T-helper 1 cell treated with Interleukin-12 subunit alpha and Interleukin-12 subunit beta and Interleukin-4 antibody, amounts not matched to agents 30 ng/mL and 1 ng/mL, for 36 hours (primary cell): ENCODE measurements around the gene FBXO3. TPM values are rescaled to one million over a fixed set of nuclear protein-coding genes. Genes with fewer than 3 reads are reported as not detected.

Source experiments
- intact Hi-C: fragments of 100-400 bp; cut with micrococcal nuclease; formaldehyde crosslinking; loops from one replicate; pipeline ENCODE4 v1.15.1; 2024
- total RNA-seq: library from RNA; stranded (reverse); gene quantifications from 2 replicates; pipeline ENCODE4 v1.2.3, GENCODE V29; 2022

The FBXO3 gene
- total RNA-seq, 1 donor from 2014 or later = 22.9 TPM

DNA sequence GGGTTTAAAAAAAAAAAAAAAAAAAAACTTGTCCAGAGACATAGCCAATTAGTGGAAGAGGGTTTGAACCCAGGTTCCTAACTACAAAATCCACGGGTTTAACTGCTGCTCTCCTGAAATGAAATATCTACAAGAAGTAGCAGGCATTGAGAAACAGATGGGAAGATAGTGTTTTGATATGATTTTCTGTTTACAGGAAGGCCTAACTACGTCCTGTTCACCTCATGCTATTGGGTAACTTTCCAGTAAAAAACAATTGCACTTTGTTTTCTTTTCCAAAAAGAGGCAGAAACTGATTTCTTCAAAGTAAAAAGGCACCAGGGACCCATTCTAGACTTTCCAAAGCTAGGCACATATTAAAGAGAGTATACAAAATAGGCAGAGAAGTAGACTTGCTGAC, 67.8 kb downstream of the FBXO3 start:
- intact Hi-C loops = loop anchor here (10.0 kb wide), 1 partner anchor 538 kb away; no protein-coding TSS in a partner anchor

DNA sequence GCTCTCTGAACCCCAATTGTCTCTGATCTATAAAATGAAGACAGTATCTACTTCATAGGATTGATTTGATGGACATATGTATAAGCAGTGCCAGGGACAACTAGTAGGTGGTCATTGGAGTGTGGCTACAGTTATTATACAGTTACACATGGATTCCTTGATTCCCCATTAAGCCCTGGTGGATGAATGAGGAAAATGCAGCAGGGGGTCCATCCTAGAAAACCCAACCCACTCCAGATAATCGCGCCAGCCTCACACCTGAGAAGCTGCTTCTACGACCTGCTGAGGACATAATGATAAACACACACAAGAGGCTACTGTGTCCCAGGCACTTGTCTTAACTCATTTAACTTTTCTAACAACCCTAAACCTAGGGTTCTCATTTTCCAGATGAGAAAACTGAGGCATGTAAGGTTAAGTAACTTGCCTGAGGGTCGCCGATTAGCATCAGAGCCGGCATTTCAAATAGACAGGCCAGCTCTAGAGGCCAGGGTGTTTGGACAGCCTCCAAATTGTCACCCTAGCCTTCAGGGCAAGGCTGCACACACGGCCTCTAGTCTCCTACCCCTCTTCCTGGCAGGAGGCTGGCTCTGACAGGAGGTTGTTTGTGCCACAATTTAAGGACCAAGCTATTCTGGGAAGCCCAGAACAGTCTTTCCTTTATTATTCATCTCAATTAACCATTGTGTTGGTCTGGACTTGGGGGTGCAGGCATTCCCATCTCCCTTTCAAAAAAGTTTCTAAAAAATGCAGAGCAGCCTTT, 69.9 kb downstream of the FBXO3 start:
- intact Hi-C loops = loop anchor here (5.0 to 10.0 kb wide), 3 partner anchors 403 to 1122 kb away; partner anchors contain the start of genes EIF3M and NAT10

DNA sequence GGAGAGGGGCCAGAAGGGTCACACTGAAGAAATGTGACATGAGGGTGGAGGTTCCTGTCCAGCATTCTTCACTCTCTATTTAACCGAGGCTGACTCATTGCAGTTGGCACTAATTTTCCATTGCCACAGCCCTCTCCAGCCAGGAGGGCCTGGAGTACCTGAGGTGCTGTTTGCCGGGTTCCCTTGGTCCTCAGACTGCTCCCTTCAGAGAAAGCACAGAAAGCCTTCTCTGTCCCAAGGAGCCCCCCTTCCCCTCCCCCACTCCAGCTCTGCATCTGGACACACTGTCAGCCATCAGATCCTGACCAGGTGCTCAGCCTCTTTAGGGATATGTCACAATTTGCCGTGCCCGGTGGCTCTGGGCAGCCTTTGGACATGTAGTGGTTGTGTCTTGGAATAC, 70.5 kb downstream of the FBXO3 start:
- intact Hi-C loops = loop anchor here (5.0 to 10.0 kb wide), 3 partner anchors 404 to 1121 kb away; partner anchors contain the start of genes EIF3M and NAT10

DNA sequence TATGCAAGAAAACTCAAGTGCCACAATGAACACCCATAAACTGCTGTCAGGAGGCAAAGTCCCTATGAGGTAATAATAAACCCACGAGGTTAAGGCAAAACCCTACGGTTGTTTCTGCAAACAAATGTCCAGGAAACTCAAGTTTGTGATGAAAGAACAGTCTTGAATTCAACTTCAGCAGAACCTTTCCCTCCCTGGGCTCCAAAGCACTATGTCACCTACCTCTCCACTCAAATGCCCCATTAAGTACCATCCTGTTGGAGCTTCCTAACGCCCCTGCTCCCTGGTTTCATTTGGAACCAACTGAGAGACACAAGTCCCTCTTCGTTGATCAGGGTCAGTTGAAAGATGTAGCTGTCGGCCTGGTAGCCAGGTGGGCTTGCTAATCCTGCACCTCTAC, 71.1 kb downstream of the FBXO3 start:
- intact Hi-C loops = loop anchor here (5.0 to 10.0 kb wide), 3 partner anchors 404 to 1121 kb away; partner anchors contain the start of genes EIF3M and NAT10

DNA sequence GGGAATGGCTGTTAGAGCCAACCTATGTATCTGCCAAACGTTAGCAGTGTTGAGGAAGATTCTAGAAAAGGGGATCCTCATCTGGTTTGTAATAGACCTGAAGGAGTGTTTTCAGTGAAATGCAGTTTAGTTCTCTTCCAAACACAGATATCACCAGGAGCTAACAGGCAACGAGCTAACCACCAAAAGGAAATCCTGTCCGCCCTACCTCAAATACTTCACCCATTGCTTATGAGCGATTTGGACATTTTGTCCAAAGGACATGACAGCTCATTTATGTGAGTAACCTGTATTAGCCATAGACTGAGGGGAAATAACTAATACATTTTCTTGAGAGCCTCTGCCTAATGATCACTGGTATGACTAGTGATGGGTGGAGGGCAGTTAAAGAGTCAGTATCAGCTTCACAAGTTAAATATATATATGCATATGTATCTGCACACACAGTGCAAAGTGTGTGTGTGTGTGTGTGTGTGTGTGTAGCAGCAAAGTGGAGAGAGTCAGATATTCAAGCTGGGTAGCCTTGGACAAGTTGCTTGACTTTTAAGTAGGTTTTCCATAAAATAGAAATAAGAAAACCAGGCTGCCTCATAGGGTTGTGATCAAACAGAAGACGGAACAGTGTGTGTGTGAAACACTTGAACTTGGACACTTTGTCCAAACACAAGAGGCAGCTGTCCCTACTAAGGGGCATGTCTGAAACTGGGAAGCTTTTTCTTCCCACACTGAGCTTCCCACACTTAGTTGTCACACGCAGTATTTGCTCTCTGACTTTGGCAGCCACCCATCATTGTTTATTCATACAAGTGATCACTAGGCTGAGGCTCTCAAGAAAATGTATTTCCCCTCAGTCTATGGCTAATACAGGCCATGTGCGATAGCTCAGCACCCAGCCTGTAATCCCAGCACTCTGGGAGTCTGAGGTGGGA, 72.8 kb downstream of the FBXO3 start:
- intact Hi-C loops = loop anchor here (1.0 to 10.0 kb wide), 9 partner anchors 15 to 1215 kb away; partner anchors contain the start of genes APIP, EIF3M, NAT10 and PDHX

DNA sequence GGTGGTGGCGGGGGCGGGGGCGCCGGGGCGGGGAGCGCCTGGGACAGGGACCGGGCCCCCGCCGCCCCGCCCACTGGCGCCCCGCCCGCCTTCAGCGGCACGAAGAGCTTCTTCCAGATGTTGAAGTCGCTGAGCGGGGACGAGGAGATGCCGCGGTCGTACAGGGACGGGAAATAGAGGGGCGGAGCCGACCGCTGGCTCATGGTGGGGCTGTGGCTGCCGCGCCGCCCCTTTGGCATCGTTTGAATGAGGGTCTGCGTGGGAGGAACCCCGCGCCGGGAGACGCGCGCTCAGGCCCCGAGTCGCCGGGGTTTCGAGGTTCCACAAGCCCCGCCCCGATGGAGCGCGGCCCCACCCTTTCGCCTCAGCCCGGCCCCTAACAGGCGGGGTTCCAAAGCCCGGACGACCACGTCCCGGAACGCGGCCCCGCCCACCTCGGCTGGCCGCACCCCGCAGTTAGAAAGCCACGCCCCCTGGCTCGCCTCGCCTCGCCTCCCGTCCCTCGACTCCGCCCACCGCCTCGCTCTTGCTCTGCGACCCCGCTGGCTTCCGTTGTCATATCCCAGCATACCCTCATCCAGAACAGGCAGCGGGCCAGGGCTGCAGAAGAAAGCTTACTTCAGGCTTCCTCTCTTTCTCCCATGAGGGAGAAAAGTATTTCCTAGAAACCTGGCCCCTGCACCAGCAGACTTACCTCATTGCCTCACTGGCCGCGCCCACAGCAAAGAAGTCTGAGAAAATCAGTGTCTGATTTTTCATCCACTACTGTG, 73.6 kb downstream of the FBXO3 start, which contains the start of gene C11orf91:
Gene C11orf91, minus strand, starts transcription at position 325 of the 770 bp plus-strand sequence. Its CDS starts 86 bp downstream, at position 239.
- intact Hi-C loops = loop anchor here (1.0 to 10.0 kb wide), 15 partner anchors 16 to 1216 kb away; partner anchors contain the start of genes ABTB2, APIP, CAT and CD59

DNA sequence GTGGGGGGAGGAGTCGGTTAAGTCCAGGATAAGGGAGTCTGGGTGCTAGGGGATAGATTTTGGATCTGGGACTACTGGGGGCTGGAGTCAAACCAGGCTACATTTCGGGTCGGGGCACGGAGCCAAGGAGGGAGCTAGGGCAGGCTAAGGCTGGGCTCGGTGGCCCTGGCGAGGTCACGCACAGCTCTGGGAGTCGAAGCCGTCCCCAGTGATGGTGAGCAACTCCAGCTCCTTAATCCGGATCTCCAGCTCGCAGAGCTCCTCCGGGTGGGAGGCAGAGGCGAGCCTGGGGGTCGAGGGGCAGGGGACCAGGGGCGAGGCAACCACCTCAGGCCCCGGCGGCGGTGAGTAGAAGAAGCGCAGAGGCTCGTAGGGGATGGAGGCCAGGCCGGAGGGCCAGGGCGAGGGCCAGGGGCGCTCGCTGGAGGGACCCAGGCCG, 74.2 kb downstream of the FBXO3 start:
- intact Hi-C loops = loop anchor here (1.0 to 10.0 kb wide), 13 partner anchors 17 to 1217 kb away; partner anchors contain the start of genes ABTB2, APIP, CAT and CD59

DNA sequence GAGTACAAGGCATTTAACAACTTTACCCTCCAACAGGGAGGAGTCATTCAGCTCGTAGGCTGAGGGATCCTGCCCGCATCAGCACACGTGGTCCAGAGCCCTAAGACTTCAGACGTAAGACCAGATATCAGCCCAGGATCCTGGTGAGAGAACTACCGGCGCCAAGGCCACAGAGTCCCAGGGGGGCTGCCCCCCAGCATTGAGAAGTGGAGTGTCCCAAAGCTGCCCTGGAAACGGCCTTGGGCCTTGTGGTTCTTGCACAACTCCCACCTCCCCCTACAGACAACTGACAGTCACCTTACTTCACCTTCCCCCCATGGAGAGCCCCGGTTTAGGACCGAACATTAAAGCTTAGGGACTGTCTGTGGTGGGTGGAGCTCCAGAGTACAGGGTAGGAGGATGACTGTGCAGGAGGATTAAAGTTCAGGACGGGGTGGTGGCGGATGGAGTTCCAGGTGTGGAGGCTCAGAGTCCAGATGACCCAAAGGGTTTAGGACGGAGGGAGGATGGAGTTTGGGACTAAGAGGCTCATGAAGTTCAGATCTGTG, 74.7 kb downstream of the FBXO3 start:
- intact Hi-C loops = loop anchor here (1.0 to 10.0 kb wide), 13 partner anchors 17 to 1217 kb away; partner anchors contain the start of genes ABTB2, APIP, CAT and CD59

DNA sequence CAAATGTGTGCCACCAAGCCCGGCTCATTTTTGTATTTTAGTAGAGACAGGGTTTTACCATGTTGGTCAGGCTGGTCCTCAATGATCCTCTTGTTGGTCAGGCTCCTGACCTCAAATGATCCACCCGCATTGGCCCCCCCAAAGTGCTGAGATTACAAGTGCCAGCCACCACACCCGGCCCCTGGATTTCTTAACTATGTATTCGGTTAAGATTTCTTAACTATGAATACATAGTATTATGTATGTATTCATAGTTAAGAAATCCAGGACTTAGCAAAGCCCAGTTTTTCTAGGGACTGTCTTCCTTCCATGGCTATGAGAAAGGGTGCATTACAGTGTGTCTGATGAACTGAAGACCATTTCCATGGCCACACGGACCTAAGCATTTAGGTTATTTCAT, 75.4 kb downstream of the FBXO3 start:
- intact Hi-C loops = no loop called here

DNA sequence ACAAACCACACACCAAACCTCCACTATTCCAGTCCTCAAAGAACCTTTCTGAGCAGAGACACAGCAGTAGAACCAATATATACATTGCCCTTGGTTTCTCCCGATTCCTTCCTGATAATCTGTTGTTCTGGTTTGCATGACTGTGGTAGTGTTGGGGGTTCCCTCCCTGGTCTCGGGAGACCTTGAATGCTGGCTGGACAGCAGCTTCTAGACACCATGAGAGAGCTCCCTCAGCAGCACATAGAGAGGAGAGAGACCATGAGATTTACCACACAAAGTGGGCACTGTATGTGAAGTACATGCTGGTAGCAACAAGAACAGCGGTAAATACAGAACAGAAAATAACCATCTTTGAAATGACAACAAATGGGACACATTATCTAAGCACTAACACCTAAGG, 76.3 kb downstream of the FBXO3 start:
- intact Hi-C loops = no loop called here

DNA sequence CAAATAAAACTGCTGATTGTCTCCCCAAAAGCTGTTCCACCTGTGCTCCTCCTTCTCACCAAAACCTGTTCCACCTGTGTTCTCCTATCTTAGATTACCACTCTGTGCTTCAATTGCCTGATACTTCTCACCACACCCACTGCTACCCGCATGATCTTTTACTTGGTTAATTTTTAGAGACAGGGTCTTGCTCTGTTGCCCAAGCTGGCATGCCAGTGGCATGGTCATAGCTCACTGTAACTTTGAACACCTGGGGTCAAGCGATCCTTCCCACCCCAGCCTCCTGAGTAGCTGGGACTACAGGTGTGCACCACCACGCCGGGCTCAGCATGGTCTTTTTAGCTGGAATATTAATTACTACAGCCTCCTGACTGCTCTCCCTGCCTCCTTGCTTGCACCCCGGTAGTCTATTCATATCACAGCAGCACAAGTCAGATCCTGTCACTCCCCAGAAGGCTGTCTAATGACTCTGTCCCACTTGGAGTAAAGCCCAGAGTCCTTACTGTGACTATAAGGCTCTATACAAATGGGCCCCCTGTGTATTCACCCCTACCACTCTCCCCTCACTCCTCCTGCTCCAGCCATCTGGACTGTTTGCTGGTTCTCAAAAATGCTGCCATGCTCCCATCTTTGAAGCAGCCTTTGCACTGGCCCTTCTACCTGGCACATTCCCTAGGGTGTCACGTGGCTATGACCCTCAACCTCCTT, 77.2 kb downstream of the FBXO3 start:
- intact Hi-C loops = no loop called here

DNA sequence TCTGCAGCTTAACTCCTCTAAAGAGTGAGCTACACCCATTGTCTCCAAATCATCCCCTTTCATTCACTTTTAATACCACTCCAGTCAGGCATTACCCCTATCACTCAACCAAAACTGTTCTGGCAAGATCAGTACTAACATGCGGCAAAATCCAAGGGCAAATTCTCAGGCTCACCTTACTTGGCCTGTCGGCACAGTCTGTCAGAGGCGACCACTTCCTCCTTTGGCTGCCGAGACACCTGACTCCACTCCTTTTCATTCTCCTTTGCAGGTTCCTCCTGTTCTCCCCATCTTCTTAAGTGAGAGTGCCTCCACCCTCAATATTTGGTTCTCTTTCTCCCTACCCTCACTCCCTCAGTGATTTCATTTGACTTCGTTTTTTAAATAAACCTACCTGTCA, 77.9 kb downstream of the FBXO3 start:
- intact Hi-C loops = no loop called here

DNA sequence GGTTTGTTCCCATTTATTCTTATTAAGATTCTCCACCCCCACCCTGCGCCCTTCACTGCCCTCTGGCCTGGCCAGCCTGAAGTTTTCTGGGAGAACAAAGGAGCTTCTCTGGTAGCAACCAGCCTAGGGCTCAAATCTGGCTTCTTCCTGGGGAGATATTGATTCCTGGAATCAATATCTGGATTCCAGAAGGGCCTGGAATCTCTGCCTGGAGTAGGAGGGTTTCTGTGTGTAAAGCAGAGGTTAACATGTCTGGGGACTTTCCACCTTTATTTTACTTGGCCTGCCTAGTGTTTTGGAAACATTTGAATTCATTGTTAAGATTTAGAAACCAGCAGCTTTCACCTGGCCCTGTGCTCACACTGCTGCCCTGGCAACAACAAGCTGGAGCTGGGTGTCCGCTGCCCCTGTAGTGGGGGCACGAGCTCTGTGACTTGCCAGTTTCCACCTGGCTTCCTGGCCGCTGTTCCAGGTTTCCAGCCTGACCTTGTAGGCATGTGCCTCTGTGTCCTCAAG, 79.2 kb downstream of the FBXO3 start:
- intact Hi-C loops = no loop called here

DNA sequence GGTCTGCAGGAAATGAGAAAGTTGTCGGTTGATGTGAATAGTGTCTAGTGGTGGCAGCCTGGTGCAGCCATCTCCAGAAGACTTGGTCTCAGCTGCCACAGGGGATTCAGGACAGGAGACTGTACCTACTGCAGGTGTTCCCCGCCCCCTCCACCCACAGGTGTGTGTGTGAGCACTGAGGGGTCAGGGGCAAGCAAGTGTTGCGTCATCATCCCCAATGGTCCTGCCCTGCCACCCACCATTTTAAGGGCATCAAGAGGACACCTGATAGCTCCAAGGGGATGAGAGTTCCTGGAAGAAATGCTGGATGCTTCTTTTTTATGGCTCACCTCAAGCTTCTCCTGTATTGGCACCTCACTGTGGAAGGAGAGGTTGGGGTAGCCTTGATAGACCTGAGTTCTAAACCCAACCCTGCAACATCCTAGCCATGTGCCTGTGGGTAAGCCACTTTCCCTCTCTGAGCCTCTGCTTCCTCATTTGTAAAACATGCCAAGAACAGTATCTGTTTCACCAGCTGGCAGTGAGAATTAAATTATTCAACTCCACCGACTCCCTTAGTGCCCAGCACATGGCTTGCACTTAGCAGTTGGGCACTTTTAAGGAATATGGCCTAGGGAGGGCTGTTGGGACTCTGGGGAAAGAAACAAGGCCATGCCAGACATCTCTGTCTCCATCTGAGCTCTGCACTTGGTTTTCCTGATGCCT, 79.8 kb downstream of the FBXO3 start:
- intact Hi-C loops = loop anchor here (5.0 kb wide), 1 partner anchor 152 kb away; no protein-coding TSS in a partner anchor

DNA sequence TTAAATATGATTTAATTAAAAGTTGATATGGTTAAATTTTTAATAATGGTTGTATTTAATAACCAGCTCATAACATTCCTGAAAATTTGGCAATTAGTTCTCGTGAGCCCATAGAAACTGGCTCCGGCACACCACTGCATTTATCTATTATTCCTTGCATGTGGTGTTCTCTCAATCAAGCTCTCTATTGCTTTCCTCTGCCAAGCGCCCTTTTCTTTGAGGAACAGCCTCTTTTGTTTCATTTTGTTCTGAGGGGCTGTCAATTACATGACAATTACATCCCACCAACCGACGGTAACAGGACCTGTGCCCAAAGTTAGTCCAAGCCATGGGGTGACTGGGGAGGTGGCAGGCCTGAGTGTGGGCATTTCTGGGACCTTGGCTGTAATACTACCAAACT, 81.8 kb downstream of the FBXO3 start:
- intact Hi-C loops = loop anchor here (5.0 kb wide), 1 partner anchor 150 kb away; no protein-coding TSS in a partner anchor

DNA sequence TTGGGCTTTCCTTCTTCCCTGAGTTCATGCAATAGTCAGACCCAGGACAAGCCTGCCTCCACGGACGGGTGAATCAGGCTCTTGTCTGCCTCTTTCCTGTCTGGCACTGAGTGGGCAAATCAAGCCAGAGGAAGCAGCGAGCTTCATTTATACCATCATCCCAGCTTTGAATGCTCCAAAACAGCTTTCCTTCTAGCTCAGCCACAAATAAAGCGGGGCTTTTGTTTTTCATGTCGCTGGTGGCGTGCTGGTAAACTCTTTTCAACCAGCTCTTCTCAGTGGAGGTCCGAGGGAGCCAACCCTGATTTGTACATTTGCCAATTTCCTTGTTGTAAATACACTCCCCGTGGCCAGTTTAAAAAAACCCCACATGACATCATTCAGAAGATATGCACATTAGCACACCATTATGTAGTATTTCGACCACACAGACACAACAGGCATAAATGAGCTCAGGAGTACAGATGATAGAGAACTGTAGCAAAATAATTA, 82.3 kb downstream of the FBXO3 start:
- intact Hi-C loops = loop anchor here (5.0 kb wide), 1 partner anchor 150 kb away; no protein-coding TSS in a partner anchor

DNA sequence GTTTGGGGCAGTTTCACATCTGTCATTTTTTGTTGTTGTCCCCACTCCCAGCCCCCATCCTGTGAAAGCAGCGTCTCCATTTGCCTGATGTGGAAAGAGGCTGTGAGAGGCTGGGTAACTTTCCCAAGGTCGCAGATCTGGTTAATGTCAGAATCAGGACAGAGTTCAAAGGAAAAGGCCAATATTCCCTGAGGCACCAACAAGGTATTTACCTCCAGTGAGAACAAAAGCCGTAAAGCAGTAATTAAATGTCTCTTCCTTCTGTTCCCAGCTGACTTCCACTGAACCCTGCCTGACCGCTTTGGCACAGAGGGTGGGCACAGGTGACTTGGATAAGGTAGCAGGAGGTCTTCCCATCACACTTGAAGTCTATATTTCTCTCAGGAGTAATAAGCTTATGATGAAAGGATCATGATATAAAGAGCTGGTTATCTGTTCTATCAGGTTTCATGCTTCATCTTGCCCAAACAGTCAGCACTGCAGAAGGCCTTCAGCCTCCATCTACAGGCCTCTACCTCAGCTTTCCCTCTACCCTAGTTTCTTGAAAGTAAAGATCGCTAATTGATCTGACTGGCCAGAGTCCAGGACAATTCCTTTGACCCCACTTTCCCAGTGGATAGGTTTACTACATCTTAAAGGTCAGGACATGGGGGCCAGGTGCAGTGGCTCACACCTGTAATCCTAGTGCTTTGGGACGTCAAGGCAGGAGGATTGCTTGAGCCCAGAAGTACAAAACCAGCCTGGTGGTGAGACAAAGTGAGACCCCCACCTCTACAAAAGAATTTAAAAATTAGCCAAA, 83.1 kb downstream of the FBXO3 start:
- intact Hi-C loops = loop anchor here (5.0 kb wide), 1 partner anchor 149 kb away; no protein-coding TSS in a partner anchor
